Activated T-helper 17 cell treated with anti-CD3 and anti-CD28 coated beads, Interleukin-2, amount 50 U/mL, for 72 hours (primary cell): ENCODE data around the gene NXNL1. TPM values are rescaled to one million over a fixed set of nuclear protein-coding genes. Genes with fewer than 3 reads are reported as not detected.
"Not testable (repeated sequence)": the region's sequence is repeated elsewhere in the genome, so short reads cannot be mapped to it uniquely, and the experiment has no call there.

Source experiments
- ATAC-seq: fragments of 150-1000 bp; cut with Tn5 transposase; replicated peaks from 2 replicates; pipeline ENCODE4 v1.10.0; 2021; ENCODE audit warnings: mild to moderate bottlenecking, moderate library complexity
- H3K27ac Mint-ChIP-seq: one replicate; pipeline ENCODE4 v1.8.0; 2022; ENCODE audit warnings: mixed read lengths
- H3K27me3 Mint-ChIP-seq: one replicate; pipeline ENCODE4 v1.8.0; 2022; ENCODE audit warnings: mixed read lengths
- H3K36me3 Mint-ChIP-seq: one replicate; pipeline ENCODE4 v1.8.0; 2022; ENCODE audit warnings: low read depth, mild to moderate bottlenecking, mixed read lengths
- H3K4me1 Mint-ChIP-seq: one replicate; pipeline ENCODE4 v1.8.0; 2022; ENCODE audit warnings: mixed read lengths
- H3K4me3 Mint-ChIP-seq: one replicate; pipeline ENCODE4 v1.8.0; 2022; ENCODE audit warnings: mild to moderate bottlenecking, mixed read lengths
- H3K9me3 Mint-ChIP-seq: one replicate; pipeline ENCODE4 v1.8.0; 2022; ENCODE audit warnings: mixed read lengths
- total RNA-seq, 2 donors: library from RNA; stranded (reverse); gene quantifications; one replicate each; pipeline ENCODE4 v1.2.3, GENCODE V29; 2022

The NXNL1 gene, protein sequence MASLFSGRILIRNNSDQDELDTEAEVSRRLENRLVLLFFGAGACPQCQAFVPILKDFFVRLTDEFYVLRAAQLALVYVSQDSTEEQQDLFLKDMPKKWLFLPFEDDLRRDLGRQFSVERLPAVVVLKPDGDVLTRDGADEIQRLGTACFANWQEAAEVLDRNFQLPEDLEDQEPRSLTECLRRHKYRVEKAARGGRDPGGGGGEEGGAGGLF
- total RNA-seq: not detected

DNA sequence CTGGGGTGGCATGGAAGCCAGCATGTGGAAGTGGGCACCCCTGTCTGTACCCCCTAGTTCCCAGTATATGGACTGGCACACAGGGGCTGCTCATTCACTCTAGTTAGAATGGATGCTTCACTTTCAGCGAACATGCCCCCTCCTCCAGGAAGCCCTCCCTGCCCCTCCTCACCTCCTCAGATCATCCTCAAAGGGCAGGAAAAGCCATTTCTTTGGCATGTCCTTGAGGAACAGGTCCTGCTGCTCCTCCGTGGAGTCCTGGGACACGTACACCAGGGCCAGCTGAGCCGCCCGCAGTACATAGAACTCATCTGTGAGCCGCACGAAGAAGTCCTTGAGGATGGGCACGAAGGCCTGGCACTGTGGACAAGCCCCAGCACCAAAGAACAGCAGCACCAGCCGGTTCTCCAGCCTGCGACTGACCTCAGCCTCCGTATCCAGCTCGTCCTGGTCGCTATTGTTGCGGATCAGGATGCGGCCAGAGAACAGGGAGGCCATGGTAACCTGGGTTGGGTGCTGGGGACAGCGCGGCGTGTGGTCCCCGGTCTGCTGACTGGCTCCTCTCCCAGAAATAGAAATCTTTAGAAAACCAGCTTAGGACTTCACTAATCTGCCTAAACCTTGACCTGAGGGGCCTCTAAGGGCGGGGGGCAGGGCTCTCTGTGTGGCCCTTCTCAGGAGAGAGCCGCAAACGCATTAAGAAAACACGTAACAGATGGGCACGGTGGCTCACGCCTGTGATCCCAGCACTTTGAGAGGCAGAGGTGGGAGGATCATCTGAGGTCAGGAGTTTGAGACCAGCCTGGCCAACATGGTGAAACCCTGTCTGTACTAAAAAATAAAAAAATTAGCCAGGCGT is at the start of gene NXNL1:
NXNL1 (minus strand) TSS at position 555 of the 859 bp plus-strand sequence; CDS start at position 498, 57 bp downstream.
- Mint-ChIP-seq H3K27me3 (peaks cover 11% of the 10 kb centered on the region), H3K27ac (no peak within 1 kb of the TSS), H3K9me3 (no peaks in the 10 kb centered on the region), H3K4me3 (no peak within 1 kb of the TSS), H3K4me1 (no peaks in the 10 kb centered on the region), H3K36me3 (no peaks in the 10 kb centered on the region)
- ATAC-seq: no peak

DNA sequence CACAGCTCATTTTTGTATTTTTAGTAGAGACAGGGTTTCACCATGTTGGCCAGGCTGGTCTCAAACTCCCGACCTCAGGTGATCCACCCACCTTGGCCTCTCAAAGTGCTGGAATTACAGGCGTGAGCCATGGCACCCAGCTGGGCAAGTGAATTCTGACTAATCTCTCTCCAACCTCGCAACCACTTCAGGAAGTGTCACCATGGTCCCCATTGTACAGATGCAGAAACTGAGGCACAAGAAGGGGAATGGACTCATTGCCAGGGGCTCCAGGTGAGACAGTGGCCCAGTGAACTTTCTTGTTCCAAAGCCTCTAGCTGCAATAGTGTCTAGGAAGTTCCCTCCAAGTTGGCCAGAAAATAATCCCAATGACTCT is 47.8 kb upstream of the NXNL1 start:
- peaks cover 18% of the 10 kb centered on the region for H3K36me3 Mint-ChIP-seq
- H3K4me1 Mint-ChIP-seq: not testable (repeated sequence)

DNA sequence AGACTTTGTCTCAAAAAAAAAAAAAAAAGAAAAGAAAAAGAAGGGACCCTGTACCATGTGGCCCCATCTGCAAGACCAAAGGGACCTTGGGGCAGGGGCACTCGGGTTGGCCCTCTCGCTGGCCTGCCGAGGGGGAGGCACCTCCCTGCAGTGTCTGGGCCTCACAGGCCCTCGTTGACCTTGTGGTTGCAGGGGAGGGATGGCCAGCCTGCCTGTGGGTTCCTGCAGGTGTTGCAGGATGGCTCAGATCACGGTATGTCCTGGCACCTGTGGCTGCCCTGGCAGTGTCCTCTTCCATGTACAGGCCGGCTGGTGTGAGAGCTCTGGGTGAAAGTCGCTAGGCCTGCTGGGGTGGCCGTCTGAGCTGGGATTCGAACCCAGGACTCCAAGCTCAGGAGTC is 46.0 kb upstream of the NXNL1 start:
- ATAC-seq: no peak
- no peaks in the 10 kb centered on the region for H3K27me3 Mint-ChIP-seq
- no peak overlapping the region for H3K4me3 Mint-ChIP-seq
- no peaks in the 10 kb centered on the region for H3K9me3 Mint-ChIP-seq
- H3K36me3 Mint-ChIP-seq: peaks cover 13% of the 10 kb centered on the region
- no peak overlapping the region for H3K27ac Mint-ChIP-seq
- H3K4me1 Mint-ChIP-seq: peaks cover 4% of the 10 kb centered on the region

More for the DNA sequence above, 47.8 kb upstream of the NXNL1 start:
- ATAC-seq, H3K27ac Mint-ChIP-seq, H3K4me3 Mint-ChIP-seq, H3K27me3 Mint-ChIP-seq, H3K9me3 Mint-ChIP-seq: not testable (repeated sequence)

DNA sequence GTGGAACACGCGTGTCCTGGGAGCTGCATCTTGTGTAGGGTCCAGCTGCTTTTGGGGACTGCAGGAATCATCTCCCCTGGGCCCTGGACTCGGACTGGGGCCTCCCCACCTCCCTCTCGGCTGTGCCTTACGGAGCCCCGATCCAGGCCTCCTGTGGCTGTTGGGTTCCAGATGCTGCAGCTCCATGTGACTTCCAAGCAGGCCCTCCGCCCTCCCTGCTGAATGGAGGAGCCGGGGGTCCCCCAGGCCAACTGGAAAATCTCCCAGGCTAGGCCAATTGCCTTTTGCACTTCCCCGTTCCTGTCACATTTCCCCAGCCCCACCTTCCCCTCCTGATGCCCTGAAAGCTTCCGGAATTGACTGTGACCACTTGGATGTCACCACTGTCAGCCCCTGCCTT is 44.5 kb upstream of the NXNL1 start:
- Mint-ChIP-seq H3K9me3 (no peaks in the 10 kb centered on the region), H3K4me3 (no peak overlapping the region), H3K4me1 (no peaks in the 10 kb centered on the region), H3K27ac (no peak overlapping the region), H3K27me3 (no peaks in the 10 kb centered on the region), H3K36me3 (peaks cover 2% of the 10 kb centered on the region)
- ATAC-seq: no peak

DNA sequence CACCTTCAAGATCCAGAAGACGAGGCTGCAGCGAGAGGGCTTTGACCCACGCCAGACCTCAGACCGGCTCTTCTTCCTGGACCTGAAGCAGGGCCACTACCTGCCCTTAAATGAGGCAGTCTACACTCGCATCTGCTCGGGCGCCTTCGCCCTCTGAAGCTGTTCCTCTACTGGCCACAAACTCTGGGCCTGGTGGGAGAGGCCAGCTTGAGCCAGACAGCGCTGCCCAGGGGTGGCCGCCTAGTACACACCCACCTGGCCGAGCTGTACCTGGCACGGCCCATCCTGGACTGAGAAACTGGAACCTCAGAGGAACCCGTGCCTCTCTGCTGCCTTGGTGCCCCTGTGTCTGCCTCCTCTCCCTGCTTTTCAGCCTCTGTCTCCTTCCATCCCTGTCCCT is 43.7 kb upstream of the NXNL1 start:
- Mint-ChIP-seq H3K4me1 (no peaks in the 10 kb centered on the region), H3K9me3 (no peaks in the 10 kb centered on the region), H3K36me3 (no peaks in the 10 kb centered on the region), H3K27me3 (no peaks in the 10 kb centered on the region), H3K27ac (no peak overlapping the region), H3K4me3 (no peak overlapping the region)
- ATAC-seq: no peak

DNA sequence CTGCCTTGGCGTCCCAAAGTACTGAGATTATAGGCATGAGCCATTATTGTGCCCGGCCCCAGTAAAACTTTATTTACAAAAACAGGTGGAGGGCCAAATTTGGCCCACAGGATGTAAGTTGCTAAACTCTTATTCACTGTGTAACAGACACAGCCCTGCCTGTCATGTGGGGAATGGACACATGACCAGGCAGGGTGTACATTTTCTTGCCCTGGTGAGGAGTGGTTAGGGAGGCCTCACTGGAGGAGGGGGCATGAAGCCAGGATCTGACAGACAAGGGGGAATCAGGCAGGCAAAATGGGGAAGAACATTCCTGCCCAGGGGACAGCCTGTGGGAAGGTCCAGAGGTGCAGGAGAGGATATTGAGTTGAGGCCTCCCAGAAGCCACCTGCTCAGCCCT is 43.3 kb upstream of the NXNL1 start:
- no peaks in the 10 kb centered on the region for H3K27me3 Mint-ChIP-seq
- no peak overlapping the region for H3K4me3 Mint-ChIP-seq
- H3K27ac Mint-ChIP-seq: no peak overlapping the region
- no peaks in the 10 kb centered on the region for H3K4me1 Mint-ChIP-seq
- no peaks in the 10 kb centered on the region for H3K36me3 Mint-ChIP-seq
- no peaks in the 10 kb centered on the region for H3K9me3 Mint-ChIP-seq
- ATAC-seq: no peak

DNA sequence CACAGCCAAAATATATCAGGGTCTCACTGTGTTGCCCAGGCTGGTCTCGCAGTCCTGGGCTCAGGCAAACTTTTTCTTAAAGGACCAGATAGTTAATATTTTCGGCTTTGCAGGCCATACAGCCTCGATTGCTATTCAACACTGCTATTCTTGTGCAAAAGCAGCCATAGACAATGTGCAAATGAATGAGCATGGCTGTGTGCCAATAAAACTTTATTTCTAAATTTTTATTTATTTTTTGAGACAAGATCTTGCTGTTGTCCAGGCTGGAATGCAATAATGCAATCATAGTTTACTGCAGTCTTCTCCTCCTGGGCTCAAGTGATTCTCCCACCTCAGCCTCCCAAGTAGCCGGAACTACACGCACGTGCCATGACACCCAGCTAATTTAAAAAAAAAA is 42.5 kb upstream of the NXNL1 start:
- Mint-ChIP-seq H3K9me3 (no peaks in the 10 kb centered on the region), H3K4me1 (no peaks in the 10 kb centered on the region), H3K4me3 (no peak overlapping the region), H3K27ac (no peak overlapping the region), H3K36me3 (no peaks in the 10 kb centered on the region), H3K27me3 (no peaks in the 10 kb centered on the region)
- ATAC-seq: no peak

DNA sequence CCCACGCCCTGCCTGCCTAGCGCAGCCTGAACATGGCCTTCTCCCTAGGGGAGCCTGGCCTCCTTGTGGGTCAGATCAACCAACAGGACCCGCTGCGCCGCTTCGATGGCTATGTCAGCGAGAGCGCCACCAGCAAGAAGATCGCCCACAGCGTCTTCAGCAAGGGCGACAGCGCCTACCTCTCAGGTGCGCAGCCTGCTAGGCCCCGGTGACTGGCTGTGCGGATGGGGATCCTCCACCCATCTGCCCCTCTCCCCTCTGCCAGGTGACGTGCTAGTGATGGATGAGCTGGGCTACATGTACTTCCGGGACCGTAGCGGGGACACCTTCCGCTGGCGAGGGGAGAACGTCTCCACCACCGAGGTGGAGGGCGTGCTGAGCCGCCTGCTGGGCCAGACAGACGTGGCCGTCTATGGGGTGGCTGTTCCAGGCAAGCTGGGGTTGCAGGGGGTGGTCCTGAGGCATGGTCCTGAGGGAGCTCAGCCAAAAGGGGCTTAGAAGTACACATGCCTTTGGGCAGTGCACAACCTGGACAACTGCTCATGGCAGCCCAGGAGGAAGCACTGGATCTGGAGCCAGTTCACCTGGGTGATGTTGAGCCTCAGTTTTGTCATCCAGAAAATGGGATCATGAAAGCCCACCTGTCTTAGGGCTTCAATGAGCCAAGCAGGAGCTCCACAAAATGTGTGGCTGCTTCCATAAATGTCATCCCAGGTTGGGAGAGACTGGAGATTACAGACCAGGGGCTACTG is 39.9 kb upstream of the NXNL1 start:
- H3K4me3 Mint-ChIP-seq: no peak overlapping the region
- no peak overlapping the region for H3K27ac Mint-ChIP-seq
- H3K36me3 Mint-ChIP-seq: no peaks in the 10 kb centered on the region
- no peak for ATAC-seq
- H3K9me3 Mint-ChIP-seq: no peaks in the 10 kb centered on the region
- no peaks in the 10 kb centered on the region for H3K4me1 Mint-ChIP-seq
- no peaks in the 10 kb centered on the region for H3K27me3 Mint-ChIP-seq

DNA sequence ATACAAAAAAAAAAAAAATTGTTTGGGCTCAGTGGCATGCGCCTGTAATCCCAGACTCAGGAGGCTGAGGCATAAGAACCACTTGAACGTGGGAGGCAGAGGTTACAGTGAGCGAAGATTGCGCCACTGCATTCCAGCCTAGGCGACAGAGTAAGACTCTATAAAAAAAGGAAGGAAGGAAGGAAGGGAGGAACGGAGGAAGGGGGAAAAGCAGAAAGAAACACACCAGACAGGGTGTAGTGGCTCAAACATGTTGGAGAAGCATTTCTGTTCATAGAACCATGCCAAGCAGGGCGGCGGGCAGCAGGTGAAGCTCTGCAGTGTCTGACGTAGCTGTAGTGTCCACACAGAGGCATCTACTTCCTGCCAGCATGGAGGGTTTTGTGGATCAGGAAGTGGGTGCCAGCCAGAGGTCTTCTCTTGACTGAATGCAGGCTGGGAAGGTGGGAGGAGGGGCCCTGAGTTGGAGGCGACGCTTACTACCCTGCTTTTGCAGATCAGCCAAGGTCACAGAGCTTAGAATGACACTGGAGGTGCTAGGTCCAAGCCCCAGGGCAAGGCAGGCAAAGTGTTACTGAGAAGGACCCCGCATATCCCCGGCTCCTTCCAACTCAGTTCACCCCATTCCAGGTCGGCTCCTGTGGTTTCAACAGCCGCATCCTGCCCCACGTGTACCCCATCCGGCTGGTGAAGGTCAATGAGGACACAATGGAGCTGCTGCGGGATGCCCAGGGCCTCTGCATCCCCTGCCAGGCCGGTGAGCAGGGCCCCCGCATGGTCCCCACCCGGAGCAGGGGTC is 39.1 kb upstream of the NXNL1 start:
- Mint-ChIP-seq H3K27me3 (no peaks in the 10 kb centered on the region), H3K9me3 (no peaks in the 10 kb centered on the region), H3K27ac (peak overlapping the region; percentile 75), H3K4me3 (no peak overlapping the region), H3K36me3 (no peaks in the 10 kb centered on the region), H3K4me1 (no peaks in the 10 kb centered on the region)
- no peak for ATAC-seq

DNA sequence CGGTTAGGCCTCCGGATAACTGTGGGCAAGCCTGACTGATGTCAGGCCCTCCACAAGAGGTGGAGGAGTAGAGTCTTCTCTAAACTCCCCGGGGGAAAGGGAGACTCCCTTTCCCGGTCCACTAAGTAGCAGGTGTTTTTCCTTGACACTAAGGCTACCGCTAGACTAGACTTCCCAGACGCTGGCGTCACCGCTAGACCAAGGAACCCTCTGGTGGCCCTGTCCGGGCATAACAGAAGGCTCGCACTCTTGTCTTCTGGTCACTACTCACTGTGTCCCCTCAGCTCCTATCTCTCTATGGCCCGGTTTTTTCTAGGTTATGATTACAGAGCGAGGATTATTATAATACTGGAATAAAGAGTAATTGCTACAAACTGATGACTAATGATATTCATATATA is 38.3 kb upstream of the NXNL1 start:
- ATAC-seq, H3K27ac Mint-ChIP-seq, H3K36me3 Mint-ChIP-seq, H3K4me3 Mint-ChIP-seq, H3K9me3 Mint-ChIP-seq, H3K4me1 Mint-ChIP-seq, H3K27me3 Mint-ChIP-seq: not testable (repeated sequence)

DNA sequence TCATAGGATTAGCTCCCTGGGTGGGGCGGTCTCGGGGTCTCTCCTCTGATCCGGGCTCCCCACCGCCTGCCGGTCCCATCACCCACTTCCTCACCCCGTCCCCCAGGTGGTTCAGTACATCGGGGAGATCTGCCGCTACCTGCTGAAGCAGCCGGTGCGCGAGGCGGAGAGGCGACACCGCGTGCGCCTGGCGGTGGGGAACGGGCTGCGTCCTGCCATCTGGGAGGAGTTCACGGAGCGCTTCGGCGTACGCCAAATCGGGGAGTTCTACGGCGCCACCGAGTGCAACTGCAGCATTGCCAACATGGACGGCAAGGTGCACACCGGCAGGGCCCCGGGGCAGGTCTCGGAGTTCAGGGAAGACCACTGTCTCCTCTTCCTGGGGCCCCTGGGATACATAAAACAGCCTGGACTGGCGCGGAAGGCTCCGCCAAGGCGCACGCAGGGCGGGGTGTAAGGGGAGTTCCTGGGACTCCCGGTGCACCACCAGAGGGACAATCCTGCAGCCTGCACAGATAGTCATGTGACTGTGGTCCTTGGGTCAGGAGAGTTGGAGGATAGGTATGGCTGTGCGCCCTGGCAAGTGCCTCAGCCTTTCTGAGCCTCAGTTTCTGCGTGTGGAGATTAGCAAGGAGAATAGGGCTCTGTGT is 36.5 kb upstream of the NXNL1 start:
- ATAC-seq: no peak
- H3K9me3 Mint-ChIP-seq: no peaks in the 10 kb centered on the region
- H3K36me3 Mint-ChIP-seq: no peaks in the 10 kb centered on the region

DNA sequence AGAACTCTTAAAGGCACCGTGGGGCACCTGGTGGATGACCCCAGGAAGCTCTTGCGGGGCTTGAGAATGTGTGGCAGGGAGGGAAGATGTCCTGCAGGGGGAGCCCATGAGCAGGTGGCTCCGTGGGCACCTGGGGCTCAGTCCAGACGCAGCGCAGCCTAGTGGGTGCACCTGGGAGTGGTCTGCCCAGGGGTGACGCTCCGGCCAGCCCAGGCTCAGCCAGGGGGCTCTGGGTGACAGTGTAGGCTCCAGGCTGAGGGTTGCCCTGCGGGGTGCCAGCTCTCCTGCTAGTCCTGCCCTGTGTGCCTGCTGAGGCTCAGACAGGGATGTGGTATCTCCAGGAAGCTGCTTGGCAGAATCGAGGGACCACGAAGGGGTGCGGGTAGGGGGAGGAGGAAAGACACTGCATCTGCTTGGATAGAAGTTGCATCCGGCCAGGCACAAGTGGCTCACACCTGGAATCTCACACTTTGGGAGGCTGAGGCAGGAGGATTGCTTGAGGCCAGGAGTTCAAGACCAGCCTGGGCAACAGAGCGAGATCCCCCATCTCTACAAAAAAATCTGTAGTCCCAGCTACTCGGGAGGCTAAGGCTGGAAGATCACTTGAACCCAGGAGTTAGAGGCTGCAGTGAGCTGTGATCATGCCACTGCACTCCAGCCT is 35.7 kb upstream of the NXNL1 start:
- Mint-ChIP-seq H3K27me3 (no peaks in the 10 kb centered on the region), H3K27ac (no peak overlapping the region), H3K4me1 (no peaks in the 10 kb centered on the region), H3K9me3 (no peaks in the 10 kb centered on the region), H3K4me3 (no peak overlapping the region), H3K36me3 (no peaks in the 10 kb centered on the region)
- peak; percentile 99 for ATAC-seq

More for the DNA sequence above, 36.5 kb upstream of the NXNL1 start:
- Mint-ChIP-seq H3K27me3 (no peaks in the 10 kb centered on the region), H3K27ac (no peak overlapping the region), H3K4me1 (no peaks in the 10 kb centered on the region), H3K4me3 (no peak overlapping the region)

DNA sequence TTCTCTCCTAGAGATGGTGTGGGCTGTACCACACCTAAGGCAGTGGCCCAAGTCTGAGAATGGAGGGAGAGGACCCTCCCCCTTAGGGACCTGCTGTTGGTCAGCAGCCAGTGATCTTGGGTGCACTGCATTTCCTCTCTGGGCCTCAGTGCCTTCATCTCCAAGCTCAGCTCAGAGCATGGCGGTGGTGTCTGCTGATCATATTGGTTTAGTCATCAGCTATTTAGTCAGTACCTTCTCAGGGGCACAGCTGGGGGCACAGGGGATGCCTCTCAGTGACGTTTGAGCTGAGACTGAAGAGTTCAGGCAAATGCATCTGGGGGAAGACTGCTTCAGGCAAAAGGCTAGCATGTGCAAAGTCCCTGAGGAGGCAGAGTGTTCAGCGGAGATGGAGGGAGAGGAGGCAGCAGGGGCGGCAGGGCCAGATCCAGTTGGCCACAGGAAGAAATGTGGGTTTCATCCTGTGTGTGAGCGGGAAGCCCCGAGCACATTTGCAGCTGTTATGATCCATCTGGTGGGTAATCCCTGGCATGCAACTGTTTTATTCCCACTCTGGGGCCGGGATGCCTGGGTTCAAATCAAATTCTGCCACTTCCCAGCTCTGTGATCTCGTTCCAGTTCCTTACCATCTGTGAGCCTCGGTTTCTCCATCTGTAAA is 35.0 kb upstream of the NXNL1 start:
- Mint-ChIP-seq H3K27me3 (no peaks in the 10 kb centered on the region), H3K4me3 (no peak overlapping the region), H3K27ac (no peak overlapping the region), H3K9me3 (no peaks in the 10 kb centered on the region), H3K4me1 (no peaks in the 10 kb centered on the region), H3K36me3 (no peaks in the 10 kb centered on the region)
- ATAC-seq: no peak
